Activated CD8-positive, alpha-beta memory T cell treated with anti-CD3 and anti-CD28 coated beads, Interleukin-2, amount 50 U/mL, for 1 hour (primary cell): ENCODE results near the gene HERC4.
"Not testable (repeated sequence)": the region's sequence is repeated elsewhere in the genome, so short reads cannot be mapped to it uniquely, and the experiment has no call there.

Experiments used
- DNase-seq: peaks from one replicate; pipeline ENCODE4 v3.0.0-alpha.2; 2020; ENCODE audit errors: extremely low read depth

The HERC4 gene

DNA sequence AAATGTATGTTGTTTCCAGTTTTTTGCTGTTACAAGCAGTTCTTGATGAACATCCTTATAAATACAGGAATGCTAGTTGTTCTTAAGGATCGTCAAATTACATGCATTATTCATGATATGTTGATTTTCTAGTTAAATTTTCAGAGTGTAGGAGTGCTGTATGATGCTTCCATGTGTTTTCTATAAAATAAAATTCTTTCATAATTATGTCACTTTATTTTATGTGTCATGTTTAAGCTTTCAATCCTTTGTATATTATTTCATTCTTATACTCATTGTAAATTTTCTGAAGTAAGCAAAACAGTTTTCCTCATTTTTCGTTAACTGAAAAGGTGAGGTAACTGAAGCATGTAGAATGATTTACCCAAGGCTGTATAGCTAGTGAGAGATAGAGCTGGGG, 17.4 kb upstream of the HERC4 start:
- no peak for DNase-seq

DNA sequence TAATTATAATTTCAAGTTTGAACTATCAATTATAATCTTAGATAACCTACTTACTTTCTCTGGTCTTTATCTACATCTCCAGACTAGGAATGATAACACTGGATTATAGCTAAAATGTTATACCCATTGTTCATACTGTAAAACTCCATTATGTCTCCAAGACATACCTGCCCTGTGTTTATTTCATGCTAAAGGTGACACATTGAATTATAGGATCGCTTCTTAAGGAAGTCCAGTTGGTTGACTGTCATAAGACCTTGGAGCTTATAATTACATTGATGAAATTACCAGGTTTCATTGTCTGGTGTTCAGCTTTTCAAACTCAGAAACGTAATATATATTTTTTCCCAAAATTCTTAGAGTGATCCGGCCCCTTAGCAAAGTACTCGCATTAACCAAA, 15.5 kb upstream of the HERC4 start:
- no peak for DNase-seq

DNA sequence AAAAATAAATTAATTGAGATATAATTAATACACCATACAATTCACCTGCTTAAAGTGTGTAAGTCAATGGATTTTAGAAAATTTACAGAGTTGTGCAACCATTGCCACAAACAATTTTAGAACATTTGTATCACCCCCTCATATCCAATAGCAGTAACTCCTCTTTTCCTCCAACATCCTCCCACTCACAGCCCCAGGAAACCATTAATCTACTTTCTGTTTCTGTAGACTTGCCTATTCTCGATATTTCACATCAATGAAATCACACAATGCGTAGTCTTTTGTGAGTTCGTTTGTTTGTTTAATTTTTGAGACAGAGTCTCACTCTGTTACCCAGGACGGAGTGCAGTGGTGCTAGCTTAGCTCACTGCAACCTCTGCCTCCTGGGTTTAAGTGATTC, 13.7 kb upstream of the HERC4 start:
- no peak for DNase-seq

DNA sequence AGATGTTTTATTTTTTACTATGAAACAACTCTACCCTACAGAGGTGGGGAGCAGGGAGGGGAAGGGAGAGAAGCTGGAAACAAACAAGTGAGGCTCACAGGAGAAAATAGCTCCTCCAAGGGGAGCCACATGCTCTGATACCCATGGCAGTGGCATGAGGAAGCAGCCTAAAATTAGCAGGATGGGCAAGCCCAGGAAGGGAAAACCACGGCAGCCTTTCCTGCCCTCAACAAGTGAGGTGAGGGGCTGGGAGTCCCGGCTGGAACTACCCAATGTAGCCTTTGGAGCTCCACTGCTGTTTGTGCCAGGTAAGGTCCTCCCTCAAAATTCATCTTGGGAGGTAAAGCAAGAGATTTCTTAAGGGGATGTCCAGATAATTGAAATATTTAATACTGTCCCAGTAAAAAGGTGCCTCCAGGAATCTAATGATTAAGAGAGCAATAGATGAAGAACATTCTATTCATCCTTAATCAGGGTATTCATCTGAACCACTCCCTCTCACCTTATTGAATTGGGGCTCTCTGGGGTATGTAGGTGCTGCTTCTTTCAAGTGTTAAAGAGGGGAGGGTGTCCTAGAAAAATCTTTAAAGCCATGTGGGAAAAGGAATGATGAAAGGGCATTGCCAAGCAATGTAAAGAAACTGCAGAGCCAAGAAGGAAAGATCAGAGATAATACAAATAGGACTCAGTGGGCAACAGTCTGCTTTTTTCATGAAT, 12.8 kb upstream of the HERC4 start:
- DNase-seq, result no peak

DNA sequence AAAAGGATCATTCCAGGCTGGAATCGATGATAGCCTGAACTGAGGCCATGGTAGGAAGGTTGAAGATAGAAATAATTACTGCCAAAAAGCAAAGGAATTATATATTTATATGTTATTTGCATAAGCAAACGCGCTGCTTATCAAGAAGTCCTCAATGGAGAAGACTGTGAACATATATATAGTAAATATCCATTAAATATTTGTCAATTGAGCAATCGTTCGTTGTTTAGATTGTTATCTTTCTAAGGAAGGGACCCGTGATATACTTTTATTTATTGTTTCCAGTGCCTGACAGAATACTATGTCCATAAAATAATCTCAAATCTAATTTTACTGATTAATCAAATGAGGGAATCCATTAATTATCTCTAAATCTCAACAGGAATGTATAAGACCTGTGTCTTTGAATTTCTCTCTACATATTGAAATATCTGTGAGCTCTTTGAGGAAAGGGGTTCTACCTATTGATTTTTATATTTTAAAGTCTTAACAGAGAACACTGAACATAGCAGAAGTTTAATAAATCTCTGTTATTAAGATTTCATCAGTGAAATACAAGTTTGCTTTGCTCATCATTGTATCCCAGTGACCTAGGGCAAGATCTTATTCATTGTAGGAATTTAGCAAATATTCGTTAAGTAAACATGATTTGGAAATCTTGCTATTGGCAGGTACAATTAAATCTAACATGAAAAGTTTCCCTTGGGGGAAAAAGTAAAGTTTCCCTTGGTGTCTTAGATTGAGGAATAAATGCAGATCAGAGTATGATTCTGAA, 12.0 kb upstream of the HERC4 start:
- DNase-seq, result no peak

DNA sequence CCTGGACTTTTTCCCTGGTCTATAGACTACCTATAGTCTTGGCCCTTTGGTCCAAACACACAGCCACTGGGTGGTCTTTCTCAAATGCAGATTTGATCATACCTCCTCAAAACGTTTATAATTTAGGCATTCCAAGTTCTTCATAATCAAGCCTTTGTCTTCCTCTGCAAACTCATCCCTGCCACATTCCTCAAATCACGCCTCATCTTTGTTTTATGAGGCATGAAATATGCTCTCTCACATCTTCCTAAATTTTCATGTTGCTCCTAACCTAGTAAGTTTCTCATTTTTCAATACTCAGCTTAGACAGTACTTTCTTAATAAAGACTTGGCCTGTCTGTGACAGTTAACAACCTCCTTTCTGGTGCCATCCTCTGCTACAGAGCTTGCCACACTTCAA, 10.9 kb upstream of the HERC4 start:
- DNase-seq, result no peak

DNA sequence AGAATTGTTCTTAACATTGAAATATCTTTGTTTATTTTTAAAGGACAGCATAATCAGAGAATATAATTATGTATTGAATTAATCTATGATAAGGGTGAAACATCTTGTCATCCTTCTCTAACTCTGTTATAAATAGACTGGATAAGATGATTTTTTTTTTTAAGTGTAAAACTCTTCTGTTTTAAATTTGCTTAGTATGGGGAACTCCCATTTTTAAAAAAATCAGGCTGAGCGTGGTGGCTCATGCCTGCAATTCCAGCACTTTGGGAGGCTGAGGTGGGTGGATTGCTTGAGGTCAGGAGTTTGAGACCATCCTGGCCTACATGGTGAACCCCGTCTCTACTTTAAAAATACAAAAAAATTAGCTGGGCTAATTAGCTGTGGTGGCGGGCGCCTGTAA, 9.4 kb upstream of the HERC4 start:
- no peak for DNase-seq

DNA sequence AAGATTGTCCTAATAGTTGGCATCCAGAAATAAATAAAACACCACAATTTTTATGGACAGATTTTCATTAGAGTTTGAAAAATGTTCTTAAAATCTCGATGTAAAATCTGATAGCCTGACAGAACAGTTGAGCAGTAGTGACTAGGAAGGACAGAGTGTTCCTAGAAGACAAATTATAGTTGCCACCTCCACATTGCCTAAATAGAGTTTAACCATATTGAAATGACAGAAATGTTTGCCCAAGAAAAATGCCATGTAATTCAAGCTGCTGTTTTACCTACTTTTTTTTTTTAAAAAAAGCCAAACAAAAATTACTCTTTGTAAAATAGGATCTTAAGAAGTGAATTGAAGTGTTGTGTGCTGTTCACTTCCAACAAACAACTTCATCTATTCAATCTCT, 8.9 kb upstream of the HERC4 start:
- DNase-seq, result no peak

DNA sequence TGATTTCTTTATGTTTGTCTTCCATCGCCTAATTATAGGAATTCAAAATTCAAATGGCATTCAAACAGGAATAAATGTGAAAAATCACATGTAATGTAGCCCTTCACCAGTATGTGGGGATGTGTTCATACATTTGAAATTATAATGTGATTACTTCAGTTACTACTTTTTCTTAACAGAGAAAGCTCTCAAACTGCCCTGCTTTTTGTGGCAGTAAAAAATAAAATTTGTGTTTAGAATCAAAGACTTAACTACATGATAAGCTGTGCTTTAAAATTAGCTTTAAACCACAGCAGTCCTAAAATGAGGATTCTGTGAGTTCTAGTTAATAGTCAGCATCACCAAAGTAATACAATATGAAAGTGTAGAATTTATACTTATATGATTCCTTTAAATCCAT, 7.8 kb upstream of the HERC4 start:
- no peak for DNase-seq

DNA sequence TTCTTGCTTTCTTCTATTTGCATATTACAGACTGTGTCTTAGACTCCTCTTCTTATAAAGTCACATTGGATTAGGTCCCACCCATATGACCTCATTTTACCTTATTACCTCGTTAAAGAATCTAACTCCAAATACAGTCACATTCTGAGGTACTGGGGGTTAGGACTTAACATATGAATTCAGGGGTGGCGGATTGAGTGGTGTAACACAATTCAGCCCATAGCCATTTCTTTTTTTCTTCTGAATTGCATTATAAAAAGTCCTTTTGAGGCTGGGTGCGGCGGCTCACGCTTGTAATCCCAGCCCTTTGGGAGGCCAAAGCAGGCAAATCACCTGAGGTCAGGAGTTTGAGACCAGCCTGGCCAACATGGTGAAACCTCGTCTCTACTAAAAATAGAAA, 6.8 kb upstream of the HERC4 start:
- DNase-seq, result no peak

DNA sequence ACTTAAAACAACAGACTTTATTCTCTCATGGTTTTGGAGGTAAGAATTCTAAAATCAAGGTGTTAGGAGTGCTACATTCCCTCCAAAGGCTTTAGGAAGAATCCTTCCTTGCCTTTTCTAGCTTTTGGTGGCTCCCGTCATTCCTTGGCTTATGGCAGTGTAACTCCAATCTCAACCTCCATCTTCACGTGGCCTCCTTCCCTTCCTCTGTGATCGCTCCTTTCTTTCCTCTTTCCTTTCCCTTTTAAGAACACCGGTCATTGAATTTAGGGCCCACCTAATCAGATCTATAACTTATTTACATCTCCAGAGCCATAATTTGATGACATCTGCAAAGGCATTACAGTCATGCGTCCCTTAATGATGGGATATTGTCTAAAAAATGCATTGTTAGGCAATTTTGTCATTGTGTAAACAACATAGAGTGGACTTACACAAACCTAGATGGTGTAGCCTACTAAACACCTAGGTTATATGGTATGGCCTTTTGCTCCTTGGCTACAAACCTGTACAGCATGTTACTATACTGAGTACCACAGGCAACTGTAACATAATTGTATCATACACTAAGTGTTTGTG, 5.9 kb upstream of the HERC4 start:
- DNase-seq, result no peak

DNA sequence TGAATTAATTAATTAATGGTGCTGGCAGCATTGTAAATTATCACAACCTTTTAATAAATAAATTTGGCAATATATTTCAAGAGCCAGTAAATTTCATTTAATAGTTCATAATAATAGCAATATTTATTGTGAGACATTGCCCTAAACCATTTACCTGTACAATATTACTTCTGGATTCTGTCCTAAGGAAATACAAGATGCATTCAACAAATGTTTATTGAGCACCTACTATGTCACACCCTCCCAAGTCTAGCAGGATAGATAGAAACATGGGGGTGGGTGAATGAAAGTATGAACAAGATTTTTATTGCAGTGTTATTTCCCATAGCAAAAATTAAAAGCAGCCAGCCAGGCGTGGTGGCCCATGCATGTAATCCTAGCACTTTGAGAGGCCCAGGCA, 4.4 kb upstream of the HERC4 start:
- no peak for DNase-seq

DNA sequence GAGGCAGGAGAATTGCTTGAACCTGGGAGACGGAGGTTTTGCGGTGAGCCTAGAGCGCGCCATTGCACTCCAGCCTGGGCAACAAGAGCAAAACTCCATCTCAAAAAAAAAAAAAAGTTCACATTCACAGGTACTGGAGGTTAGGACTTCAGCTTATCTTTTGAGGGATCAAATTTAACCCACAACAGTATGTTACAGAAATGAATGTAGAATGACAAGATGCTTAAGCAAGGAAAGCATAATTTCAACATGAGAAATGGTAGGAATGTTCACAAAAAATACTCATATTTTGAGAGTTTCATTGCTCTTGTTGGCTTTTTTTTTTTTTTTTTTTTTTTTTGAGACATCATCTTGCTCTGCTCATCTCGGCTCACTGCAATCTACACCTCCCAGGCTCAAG, 1.9 kb upstream of the HERC4 start:
- no peak for DNase-seq

DNA sequence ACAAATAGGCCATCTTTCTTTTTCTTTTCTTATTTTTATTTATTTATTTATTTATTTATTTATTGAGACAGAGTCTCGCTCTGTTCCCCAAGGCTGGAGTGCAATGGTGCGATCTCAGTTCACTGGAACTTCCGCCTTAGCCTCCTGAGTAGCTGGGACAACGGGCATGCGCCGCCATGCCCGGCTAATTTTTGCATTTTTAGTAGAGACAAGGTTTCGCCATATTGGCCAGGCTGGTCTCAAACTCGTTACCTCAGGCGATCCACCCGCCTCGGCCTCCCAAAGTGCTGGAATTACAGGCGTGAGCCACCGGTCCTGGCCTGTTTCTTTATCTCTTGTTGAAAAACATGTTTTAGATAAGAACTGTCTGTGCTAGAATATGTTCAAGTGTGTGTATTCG, 998 bp upstream of the HERC4 start:
- DNase-seq, result not testable (repeated sequence)

DNA sequence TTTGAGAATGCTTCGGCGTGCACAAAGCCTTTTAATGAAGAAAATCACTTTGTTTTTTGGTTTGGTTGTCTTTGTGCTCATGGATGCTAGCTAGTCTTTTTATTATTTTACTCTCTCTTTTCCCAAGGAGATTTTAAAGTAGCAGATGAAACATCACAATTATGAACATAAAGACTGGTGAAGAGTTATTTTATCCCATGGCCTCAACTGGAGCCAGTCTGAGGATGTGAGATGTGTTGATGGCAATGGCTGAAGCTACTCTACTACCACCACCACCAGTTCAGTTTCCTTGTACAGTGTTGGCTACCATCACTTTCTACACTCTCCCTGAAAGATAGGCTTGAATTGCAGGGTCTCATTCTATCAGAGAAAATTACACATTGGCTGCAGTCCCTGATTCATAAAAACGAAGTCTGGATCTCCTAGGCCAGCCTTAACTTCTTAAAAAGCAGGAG, 494 bp upstream of the HERC4 start:
- DNase-seq, result no peak

DNA sequence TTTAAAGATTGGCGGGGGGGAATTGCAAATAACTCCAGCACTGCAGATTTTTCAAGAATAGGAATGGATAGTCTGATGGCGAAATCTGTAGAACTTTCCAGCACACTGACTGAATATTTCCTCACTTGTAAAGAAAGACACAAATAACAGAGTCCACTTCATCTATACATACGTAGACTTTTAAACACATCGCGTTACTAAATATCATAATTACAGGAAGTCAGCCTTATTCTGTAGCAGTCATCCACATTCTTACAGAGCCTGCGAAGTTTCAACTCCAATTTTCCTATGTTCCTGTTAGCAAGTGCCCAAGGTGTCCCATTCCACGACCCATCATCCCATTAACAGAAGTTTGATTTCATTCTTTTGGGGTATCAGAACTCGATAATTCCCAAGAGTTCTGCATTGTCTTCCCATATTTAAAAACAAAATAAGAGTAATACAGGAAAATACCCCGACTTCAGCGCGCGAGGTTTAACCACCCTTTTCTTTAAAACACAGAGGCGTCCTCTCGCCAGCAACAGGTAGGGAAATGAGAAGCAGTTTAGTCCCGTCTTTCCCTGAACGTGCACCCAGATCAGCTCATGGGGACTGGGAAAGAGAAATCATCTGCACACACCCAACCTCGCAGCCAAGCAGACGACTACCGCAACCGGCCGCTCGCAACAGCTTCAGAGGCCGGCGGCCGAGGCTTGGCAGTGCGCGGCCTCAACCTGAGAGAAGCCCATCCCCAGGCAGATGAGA, 880 bp downstream of the HERC4 start:
- DNase-seq, result no peak

DNA sequence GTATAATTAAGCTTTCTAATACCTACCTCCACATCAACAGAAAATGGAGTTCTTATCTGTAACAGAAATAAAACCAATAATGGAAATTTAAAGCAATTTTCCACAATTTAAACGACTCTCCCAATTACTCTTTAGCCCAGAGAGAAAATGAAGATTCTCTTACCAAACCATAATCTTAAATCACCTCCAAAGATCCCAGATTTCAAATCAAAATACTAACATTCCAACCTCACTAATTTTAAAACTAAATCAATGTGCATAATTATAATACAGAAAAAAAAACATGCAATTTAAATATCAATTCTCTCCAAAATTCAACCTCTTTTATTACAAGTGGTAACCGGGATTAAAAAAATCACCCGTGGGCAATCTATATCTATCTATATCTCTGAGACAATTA, 1.5 kb downstream of the HERC4 start:
- DNase-seq, result no peak

DNA sequence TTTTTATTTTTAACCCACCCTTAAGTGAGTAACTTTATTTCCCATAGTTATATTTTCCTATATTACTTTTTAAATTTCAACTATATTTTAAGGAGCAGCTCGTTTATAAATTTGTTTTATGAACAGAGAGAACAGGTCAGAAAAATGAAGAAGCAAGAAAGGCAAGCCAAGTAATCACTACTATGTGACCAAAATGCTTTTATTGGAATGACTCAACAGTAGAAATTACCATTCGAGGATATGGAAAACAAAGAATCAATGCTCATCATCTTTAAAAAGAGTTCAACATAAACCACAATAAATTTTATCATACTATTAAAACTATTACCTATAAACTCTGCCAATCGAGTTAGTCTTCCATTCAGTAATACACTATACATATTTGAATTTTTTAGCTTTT, 7.6 kb downstream of the HERC4 start:
- DNase-seq, result no peak

DNA sequence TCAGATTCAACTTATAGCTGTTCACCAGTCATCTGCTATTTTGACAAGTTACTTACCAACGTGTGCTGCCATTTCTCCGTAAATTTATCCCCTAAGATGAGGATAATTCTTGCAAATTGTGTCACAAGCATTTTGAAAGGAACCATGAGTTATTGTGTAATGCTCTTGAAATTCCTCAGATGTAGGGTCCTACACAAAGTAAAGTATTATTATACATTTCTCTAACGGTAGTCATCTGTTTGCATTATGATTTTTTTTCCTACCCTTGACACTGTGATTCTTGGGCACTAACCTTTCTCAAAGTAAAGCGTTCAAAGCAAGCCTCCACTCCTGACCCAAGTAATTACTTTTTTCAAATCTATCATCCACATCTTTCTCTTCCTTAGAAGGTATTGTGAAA, 8.1 kb downstream of the HERC4 start:
- no peak for DNase-seq

DNA sequence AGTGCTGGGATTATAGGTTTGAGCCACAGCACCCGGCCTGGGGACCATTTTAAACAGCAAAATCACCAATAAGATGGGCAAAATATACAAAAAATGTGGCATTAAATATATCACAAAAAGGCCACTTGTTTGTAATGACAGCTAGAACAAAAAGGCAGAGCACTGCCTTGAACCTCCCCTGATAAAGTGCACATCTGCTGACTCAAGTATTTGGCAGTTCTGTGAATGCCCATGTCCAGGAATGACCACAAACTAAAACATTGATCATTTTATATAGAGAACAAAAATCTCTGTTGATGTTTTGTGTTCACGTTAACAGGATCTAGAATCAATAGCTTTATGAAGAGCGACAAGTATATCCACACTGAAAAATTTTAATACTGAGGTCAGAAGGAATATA, 21.5 kb downstream of the HERC4 start:
- no peak for DNase-seq

DNA sequence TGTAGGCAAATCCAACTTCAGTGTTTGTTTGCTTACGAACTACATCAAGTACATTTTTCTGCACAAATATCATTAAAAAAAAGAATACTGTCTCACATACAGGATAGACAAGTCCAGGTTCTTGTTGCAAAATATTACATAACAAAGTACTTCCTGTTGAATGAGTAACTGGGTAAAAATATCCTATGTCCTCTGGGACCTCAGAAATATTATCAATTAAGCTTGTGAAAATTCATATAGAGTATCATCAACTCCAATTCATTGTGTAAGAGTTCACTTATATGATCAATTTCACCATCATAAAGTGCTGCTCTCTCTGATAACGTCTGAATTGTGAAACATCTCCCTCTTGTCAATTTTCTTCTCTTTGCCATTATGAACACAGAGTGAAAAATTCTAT, 22.6 kb downstream of the HERC4 start:
- no peak for DNase-seq

DNA sequence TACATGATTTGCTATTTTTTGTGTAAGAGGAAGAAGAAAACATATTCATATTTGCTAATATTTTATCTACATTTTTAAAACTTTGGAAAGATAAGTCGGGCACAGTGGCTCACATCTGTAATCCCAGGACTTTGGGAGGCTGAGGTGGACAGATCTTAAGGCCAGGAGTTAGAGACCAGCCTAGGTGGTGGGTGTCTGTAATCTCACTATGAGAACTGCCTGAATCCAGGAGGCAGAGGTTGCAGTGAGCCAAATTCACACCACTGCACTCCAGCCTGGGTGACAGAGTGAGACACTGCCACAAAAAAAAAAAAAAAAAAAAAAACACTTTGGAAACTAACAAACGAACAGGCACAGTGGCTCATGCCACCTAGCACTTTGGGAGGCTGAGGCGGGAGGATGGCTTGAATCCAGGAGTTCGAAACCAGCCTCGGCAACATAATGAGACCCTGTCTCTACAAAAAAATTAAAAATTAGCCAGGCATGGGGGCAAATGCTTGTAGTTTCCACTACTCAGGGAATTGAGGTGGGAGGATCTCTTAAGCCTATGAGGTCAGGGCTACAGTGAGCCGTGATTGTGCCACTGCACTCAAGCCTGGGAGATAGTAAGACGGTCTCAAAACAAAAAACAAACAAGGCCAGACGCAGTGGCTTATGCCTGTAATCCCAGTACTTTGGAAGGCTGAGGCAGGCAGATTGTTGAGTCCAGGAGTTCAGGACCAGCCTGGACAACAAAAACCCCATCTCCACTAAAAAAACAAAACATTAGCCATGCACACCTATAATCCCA, 25.6 kb downstream of the HERC4 start:
- DNase-seq, result no peak
